Activated CD4-positive, alpha-beta T cell treated with anti-CD3 and anti-CD28 coated beads, Interleukin-2, amount 50 U/mL, for 24 hours (primary cell): ENCODE data around the gene TMTC2.

ENCODE experiments used
- DNase-seq, 2 donors: peaks; one replicate each; pipeline ENCODE4 v3.0.0-alpha.2; 2020; ENCODE audit warnings: low read depth in 1 of 2, low spot score in 1 of 2

The TMTC2 gene

GRCh38 chr12:82682326-82682725 is 4.4 kb upstream of the TMTC2 start:
- DNase-seq: no peak

- DNase-seq: no peak
Measured at GRCh38 chr12:82682851-82683261, 3.9 kb upstream of the TMTC2 start.

DNA sequence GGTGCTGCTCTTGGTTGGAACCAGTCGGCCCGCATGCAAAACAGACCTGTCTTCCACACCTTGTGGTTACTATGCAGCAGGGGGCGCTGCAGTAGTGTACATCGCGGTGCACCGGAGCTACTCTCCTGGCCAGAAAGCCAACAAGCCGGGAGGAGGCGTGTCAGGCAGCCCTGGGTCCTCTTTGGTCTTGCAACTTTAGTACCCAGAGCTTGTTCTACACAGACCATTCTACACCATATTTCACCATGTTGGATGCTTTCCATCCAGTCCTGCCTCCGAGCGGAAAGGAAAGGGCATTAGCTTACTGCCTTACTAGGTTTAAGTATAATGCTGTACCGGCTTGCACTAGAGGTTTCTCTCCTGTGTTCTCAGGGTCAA is 927 bp upstream of the TMTC2 start:
- DNase-seq: peak; percentile 81 to 91

DNA sequence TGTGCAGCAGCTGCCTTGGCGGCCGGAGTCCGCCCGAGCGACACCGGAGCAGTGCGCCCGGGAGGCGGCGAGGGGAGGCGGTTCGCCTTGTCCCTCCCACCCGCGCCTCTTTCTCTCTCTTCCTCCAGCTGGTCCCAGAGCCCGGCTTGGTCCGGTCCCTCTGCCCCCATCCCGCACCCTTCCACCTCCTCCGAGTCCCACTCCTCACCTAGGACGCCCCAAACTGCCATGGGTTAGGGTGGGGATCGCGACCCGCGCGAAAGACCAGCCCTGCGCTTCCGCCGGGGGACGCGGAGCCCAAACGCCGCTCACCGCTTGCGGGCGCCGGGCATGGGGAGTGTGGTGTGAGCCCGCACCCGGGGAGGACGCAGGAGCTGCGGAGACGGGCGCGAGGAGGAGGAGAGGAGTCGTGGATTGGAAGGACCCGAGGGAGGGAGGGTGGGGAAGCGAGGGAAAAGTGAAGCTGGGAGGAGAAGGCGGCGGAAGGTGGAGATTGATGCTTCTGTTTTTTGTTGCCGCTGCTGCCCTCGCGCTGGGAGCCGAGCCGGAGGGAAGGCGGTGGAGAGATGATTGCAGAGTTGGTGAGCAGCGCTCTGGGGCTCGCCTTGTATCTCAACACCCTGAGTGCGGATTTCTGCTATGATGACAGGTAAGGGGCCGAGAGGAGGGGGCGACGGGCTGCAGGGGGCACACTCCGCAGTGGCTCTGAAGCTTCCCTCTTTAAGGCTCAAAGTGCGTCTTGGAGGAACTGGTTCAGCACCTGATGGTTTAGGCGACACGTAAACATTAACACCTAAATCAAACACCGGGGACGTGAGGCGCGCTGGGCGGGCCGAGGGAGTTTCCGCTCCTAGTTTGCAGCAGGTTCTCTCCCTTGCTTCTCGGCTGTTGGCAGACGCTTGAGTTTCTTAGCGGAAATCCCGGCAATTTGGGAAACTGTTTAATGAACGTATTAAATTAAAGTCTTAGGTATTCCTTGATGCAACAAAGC is 610 bp downstream of the TMTC2 start:
- DNase-seq: peak; percentile 11 to 35

- DNase-seq: no peak
Measured at GRCh38 chr12:82688035-82688501, 1.4 kb downstream of the TMTC2 start.

DNA sequence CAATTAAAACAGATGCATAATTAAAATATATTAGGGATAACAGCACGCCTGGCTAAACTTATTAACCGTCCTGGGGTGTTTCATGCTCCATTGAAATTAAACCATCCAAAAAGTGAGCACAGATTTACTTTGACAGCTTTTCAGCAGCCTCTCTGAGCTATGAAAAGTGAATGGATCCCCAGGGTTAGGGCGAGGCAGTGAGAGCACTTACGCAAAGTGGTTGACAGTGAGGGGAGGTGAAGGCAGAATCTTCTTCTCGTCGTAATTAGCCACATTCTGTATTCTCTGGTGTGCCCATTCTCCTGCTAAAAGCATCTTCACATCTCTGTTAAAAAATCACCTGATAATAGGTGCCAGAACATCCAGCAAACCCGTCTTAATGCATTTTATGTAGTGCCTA is 1.9 kb downstream of the TMTC2 start:
- DNase-seq: no peak

DNA sequence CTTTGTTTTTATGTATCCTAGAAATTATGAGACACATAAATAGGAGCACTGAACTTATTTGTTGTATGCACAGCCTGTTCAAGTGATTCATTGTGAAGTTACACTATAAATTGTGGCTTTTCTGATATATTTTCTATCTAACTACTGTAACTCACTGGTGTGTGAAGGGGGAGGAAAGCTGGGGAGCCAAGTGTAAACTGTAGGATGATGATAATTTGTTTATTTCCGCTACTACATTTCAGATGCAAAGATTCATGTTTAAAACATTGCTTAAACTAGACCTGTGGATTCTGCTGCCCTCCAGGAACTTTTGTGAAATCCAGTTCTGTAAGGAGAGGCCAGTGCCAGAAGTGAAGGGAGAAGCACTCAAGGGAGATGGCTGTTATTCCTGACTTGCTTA is 3.3 kb downstream of the TMTC2 start:
- no peak for DNase-seq

- no peak for DNase-seq
Measured at GRCh38 chr12:82691513-82691912, 4.8 kb downstream of the TMTC2 start.

- no peak for DNase-seq
Measured at GRCh38 chr12:82694276-82694675, 7.6 kb downstream of the TMTC2 start.

DNA sequence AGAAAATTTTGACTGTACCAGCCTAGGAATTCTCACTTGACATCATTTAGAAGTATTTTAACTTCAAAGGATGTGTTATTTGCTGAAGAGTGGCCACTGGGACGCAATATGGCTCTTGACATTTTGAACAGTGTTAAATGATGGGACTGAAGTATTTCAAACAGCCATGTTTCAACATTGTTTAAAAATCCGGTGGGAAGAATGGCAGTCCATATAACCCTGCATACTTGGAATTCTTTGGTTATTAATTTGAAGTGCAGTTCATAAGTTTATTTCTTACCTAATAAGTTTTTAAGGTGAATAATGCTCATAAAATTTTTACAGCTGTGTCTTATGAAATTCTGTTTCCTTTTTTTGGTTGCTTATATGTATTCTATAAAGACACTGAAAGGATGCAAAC is 8.3 kb downstream of the TMTC2 start:
- no peak for DNase-seq

DNA sequence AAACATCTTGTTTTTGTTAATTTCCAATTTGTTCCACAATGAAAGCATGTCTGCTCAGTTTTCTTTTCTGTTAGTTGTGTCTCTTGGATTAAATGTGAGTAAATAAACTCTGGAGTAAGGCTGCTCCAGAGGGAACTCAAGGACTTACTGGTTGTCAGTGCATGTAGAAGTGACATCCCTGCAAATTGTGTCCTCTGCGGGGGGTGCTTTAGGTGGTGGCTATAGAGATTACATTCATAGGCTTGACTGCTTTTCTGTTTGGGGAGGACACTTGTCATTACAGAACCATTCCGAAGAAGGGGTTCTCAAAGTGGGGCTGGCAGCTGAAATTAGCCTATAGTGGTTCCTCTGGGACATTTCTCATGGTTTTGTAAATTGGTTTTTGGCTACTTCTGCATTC is 8.8 kb downstream of the TMTC2 start:
- no peak for DNase-seq

GRCh38 chr12:82696543-82696942 is 9.8 kb downstream of the TMTC2 start:
- DNase-seq: no peak

GRCh38 chr12:82698708-82699564 is 12.2 kb downstream of the TMTC2 start:
- DNase-seq: no peak

DNA sequence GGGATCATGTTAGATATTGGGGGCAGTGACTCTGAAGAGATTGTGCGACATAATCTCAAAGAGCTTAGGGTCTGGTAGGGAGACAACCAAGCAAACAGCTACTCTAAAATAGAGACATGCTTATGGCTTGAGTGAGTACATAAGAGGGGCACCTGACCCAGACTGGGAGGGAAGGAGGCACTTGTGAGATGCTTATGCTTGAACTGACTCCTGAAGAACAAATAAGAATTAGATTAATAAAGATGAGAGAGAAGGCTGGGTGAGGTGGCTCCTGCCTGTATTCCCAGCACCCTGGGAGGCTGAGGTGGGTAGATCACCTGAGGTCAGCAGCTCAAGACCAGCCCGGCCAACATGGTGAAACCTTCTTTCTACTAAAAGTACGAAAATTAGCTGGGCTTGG is 19.1 kb downstream of the TMTC2 start:
- DNase-seq: no peak

- no peak for DNase-seq
Measured at GRCh38 chr12:82708061-82708879, 21.6 kb downstream of the TMTC2 start.

DNA sequence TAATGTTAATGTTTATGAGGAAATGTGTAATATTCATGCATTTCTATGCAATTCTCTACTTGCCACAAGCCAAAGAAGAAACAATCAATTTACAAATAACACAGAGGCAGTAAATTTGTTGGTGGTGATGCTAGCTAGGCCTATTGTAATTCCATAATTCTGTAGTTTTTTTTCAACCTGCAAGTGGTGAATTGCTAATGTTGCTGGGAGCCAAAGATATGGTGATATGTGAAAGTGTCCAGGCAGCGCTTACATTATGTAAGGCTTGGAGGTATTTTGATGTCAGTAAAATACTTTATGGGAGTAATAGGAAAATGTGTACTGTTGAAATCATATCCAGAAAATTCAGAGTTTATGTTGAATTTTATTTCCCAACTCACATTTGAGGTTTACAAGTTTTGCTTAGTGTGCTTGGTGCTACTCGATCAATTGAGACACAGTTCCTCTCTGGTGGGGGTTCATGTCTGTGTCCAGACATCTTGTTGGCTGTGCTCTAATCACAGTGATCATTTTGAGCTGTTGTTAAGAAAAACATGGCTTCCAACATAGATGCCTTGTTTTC is 23.2 kb downstream of the TMTC2 start:
- DNase-seq: no peak

- no peak for DNase-seq
Measured at GRCh38 chr12:82710741-82711140, 24.0 kb downstream of the TMTC2 start.

GRCh38 chr12:82714427-82714826 is 27.7 kb downstream of the TMTC2 start:
- DNase-seq: no peak

DNA sequence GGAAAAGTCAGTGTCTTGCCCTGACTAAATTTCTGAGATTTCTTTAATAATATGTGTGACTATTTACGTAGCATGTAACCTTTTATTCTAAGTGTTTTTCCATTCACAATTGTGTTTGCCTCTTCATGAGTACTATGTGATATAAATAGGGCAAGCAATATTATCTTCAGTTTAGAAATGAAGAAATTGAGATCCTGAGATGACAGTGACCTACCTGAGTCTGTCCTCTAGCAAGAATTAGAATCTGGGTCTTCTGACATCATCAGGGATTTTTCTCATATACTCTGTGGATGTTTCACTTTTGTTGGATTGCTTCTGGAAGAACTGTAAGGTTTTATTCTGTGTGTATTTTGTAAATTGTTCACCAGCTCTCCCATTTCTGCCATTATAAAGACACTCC is 35.0 kb downstream of the TMTC2 start:
- no peak for DNase-seq

GRCh38 chr12:82723093-82723492 is 36.4 kb downstream of the TMTC2 start:
- DNase-seq: no peak

GRCh38 chr12:82723891-82724290 is 37.2 kb downstream of the TMTC2 start:
- DNase-seq: no peak
